KMS-11 (cell line): ENCODE data around the gene SLC39A8.

Experiments
- H2AFZ ChIP-seq: fragments of 200-600 bp; sonication (generic); 2 replicates; pipeline ENCODE4 v1.6.1; 2016; ENCODE audit warnings: antibody characterized with exemption, mixed run types, low read depth
- H3K27ac ChIP-seq: fragments of 200-600 bp; sonication (generic); 2 replicates; pipeline ENCODE4 v1.6.1; 2016; ENCODE audit warnings: mild to moderate bottlenecking, mixed run types
- H3K27me3 ChIP-seq: fragments of 200-600 bp; sonication (generic); 2 replicates; pipeline ENCODE4 v1.6.1; 2017; ENCODE audit warnings: mild to moderate bottlenecking, low read depth, mixed run types, moderate library complexity; ENCODE audit not compliant: insufficient read depth
- H3K36me3 ChIP-seq: fragments of 200-600 bp; sonication (generic); 2 replicates; pipeline ENCODE4 v1.6.1; 2017; ENCODE audit warnings: mild to moderate bottlenecking, mixed run types; ENCODE audit not compliant: insufficient read depth
- H3K4me1 ChIP-seq: fragments of 200-600 bp; sonication (generic); 2 replicates; pipeline ENCODE4 v1.6.1; 2016; ENCODE audit warnings: mild to moderate bottlenecking, low read depth, mixed run types; ENCODE audit not compliant: poor library complexity, severe bottlenecking
- H3K4me2 ChIP-seq: fragments of 200-600 bp; sonication (generic); 2 replicates; pipeline ENCODE4 v1.7.0; 2016; ENCODE audit warnings: mild to moderate bottlenecking, mixed run types
- H3K4me3 ChIP-seq: fragments of 200-600 bp; sonication (generic); IDR thresholded peaks from 2 replicates; pipeline ENCODE4 v1.6.1; 2017; ENCODE audit warnings: low read depth, low read length, mixed read lengths; ENCODE audit not compliant: insufficient read depth
- H3K79me2 ChIP-seq: fragments of 200-600 bp; sonication (generic); 2 replicates; pipeline ENCODE4 v1.6.1; 2016; ENCODE audit warnings: low read depth, mixed run types; ENCODE audit not compliant: insufficient read depth
- H3K9ac ChIP-seq: fragments of 200-600 bp; sonication (generic); 2 replicates; pipeline ENCODE4 v1.6.1; 2016; ENCODE audit warnings: mild to moderate bottlenecking, mixed run types
- H4K20me1 ChIP-seq: fragments of 200-600 bp; sonication (generic); 2 replicates; pipeline ENCODE4 v1.6.1; 2016; ENCODE audit warnings: mild to moderate bottlenecking, mixed run types; ENCODE audit not compliant: insufficient read depth
- CTCF ChIP-seq: fragments of 200-600 bp; sonication (generic); conservative IDR thresholded peaks from 2 replicates; pipeline ENCODE4 v1.6.1; 2017; ENCODE audit warnings: low read depth, mild to moderate bottlenecking, antibody characterized with exemption, low read length, moderate library complexity, mixed read lengths

Gene SLC39A8

DNA sequence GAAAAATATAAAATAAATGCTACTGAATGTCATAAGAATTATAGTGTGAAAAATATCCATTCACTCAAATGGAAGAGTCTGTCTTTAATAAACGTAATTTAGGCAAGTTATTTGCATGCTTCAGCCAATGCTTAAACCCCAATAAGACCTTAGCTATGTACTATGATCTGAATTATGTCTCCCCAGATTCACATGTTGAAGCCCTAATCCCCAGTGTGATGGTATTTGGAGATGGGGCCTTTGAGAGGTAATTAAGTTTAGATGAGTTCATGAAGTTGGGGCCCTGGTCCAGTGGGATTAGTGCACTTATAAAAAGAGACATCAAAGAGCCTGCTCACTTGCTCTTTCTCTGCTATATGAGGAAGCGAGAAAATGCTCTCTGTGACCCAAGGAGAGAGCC is 28.7 kb downstream of the SLC39A8 start:
- H4K20me1 ChIP-seq = no peaks in the 10 kb centered on the region
- no peaks in the 10 kb centered on the region for H3K79me2 ChIP-seq
- no peaks in the 10 kb centered on the region for H3K4me1 ChIP-seq
- no peak overlapping the region for H3K4me3 ChIP-seq
- no peak overlapping the region for H3K9ac ChIP-seq
- H3K36me3 ChIP-seq = no peaks in the 10 kb centered on the region
- no peak for TF ChIP-seq CTCF
- no peak overlapping the region for H3K4me2 ChIP-seq
- H3K27ac ChIP-seq = no peak overlapping the region
- H2AFZ ChIP-seq = no peak overlapping the region
- no peaks in the 10 kb centered on the region for H3K27me3 ChIP-seq

GRCh38 chr4:102315532-102315931 is 29.8 kb downstream of the SLC39A8 start:
- no peak overlapping the region for H3K4me3 ChIP-seq
- no peaks in the 10 kb centered on the region for H3K27me3 ChIP-seq
- no peak for TF ChIP-seq CTCF
- H2AFZ ChIP-seq = no peak overlapping the region
- no peak overlapping the region for H3K4me2 ChIP-seq
- H4K20me1 ChIP-seq = no peaks in the 10 kb centered on the region
- H3K79me2 ChIP-seq = no peaks in the 10 kb centered on the region
- H3K27ac ChIP-seq = no peak overlapping the region
- no peaks in the 10 kb centered on the region for H3K4me1 ChIP-seq
- H3K36me3 ChIP-seq = no peaks in the 10 kb centered on the region
- no peak overlapping the region for H3K9ac ChIP-seq

DNA sequence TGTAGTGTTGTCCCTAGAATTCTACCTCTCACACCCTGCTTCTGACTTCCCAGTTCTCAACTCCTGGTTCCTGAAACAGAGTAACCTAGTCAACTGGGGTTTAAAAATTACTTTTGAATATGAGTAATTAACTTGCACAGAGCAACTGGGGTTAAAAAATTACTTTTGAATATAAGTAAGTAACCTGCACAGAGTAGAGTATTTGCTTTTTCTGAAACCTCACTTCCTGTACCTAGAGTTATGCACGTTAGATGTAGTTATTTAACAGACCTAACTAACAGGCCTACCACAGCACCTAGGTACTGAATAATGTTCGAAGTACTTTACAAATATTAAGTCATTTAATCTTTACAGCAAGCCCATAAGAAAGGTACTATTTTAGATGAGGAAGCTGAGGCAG is 32.9 kb downstream of the SLC39A8 start:
- H3K9ac ChIP-seq = no peak overlapping the region
- no peak for TF ChIP-seq CTCF

DNA sequence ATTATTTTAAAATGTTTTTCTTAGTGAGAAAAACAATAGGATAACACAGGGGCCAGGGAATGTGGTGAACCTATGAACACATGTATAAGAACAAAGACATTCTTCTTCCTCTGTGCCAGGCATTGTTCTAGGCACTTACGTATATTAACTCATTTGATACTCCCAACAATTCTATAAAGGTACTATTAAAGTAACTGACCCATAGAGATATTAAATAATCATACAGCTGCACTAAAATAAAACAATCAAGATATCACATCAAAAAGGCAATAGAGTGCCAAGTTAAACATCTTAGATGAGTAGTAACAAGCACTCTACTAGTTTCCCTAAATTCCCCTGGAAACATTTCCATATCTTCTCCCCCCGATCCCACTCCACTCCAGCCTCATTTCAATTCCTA is 33.4 kb downstream of the SLC39A8 start:
- Histone ChIP-seq H2AFZ (no peak overlapping the region), H3K27ac (no peak overlapping the region), H3K79me2 (no peaks in the 10 kb centered on the region)

More for the DNA sequence above, 32.9 kb downstream of the SLC39A8 start:
- no peak overlapping the region for H3K4me3 ChIP-seq
- H3K4me2 ChIP-seq = no peak overlapping the region
- H3K27me3 ChIP-seq = no peaks in the 10 kb centered on the region
- H4K20me1 ChIP-seq = no peaks in the 10 kb centered on the region
- no peaks in the 10 kb centered on the region for H3K36me3 ChIP-seq
- no peak overlapping the region for H3K27ac ChIP-seq
- peaks cover 11% of the 10 kb centered on the region for H3K4me1 ChIP-seq
- no peaks in the 10 kb centered on the region for H3K79me2 ChIP-seq
- H2AFZ ChIP-seq = no peak overlapping the region

More for the DNA sequence above, 33.4 kb downstream of the SLC39A8 start:
- Histone ChIP-seq H3K4me1 (peaks cover 11% of the 10 kb centered on the region), H3K36me3 (no peaks in the 10 kb centered on the region), H4K20me1 (no peaks in the 10 kb centered on the region), H3K9ac (no peak overlapping the region), H3K4me2 (no peak overlapping the region), H3K27me3 (no peaks in the 10 kb centered on the region), H3K4me3 (no peak overlapping the region)
- TF ChIP-seq CTCF = no peak
